Immature natural killer cell (primary cell): Measurements from ENCODE around the gene FAM53A. TPM values are rescaled to one million over a fixed set of nuclear protein-coding genes. Genes with fewer than 3 reads are reported as not detected.

Source experiments
- polyA plus RNA-seq, 3 donors: library from polyadenylated mRNA; unstranded; fragments of 300-500 nt; fragmentation: Illumina TruSeq; gene quantifications; one replicate each; pipeline ENCODE4 v1.2.3, GENCODE V29; 2021

FAM53A gene
- polyA plus RNA-seq, 3 donors from 2014 or later = 0.38 to 2.6 (median 0.83) TPM

Other genes with a start within 250 kb of the FAM53A start
- 10 to 100 TPM; 59.0 to 71.6 (median 61.7) TPM for gene SLBP, start 28.0 kb upstream of the FAM53A start, polyA plus RNA-seq
- gene TMEM129, start 37.0 kb upstream of the FAM53A start, polyA plus RNA-seq = 10 to 100 TPM; 25.5 to 37.9 (median 37.3) TPM
- 10 to 100 TPM in 1 of 3 donors, 1 to 10 TPM in 2; 5.0 to 11.9 (median 7.3) TPM for gene TACC3, start 37.2 kb upstream of the FAM53A start, polyA plus RNA-seq
- not detected for gene FGFR3, start 109.0 kb upstream of the FAM53A start, polyA plus RNA-seq
- 10 to 100 TPM in 2 of 3 donors, 1 to 10 TPM in 1; 8.0 to 17.0 (median 10.6) TPM for gene LETM1, start 171.8 kb upstream of the FAM53A start, polyA plus RNA-seq
- gene NSD2, start 187.1 kb upstream of the FAM53A start, polyA plus RNA-seq = 1 to 10 TPM; 1.8 to 7.2 (median 4.4) TPM